ENCODE results near the gene INPP5B. TPM values are rescaled to one million over a fixed set of nuclear protein-coding genes. Genes with fewer than 3 reads are reported as not detected.

INPP5B gene
- total and polyA plus RNA-seq, 10 of the 15 experiments (the other 5 are each of a cell fraction or from before 2014, with no cell fraction given): 10.9 to 54.4 (median 26.9) TPM

DNA sequence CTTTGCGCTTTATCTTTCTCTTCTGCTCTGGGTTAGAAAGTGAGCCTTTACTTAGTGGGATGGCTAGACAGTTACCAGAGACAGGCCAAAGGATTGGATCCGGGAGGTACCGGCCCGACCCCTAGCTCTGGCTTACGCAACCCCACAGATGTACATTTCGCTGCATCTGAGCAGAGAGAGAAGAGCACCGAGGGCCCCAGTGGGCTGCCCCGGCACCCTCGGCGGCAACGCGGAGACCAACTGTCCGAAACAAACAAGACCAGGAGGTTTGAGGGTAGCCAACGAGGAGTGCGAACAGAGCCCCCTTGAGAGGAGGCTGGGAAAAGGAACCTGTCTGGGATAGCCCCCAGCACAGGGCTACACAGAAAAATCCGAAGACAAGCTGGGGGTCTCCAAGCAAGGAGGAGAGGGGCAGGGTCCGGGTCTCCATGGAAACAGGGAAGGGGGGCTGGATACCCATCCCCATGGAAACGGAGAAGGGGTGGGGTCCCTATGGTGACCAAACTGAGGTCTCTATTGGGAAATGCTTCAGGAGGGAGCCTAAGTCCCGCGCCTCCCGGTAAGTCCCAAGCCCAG is 87.8 kb downstream of the INPP5B start:
- peaks cover 34% of the 10 kb centered on the region for H3K79me2 ChIP-seq (ENCODE audit: control insufficient read depth, insufficient read depth, low read length)
- FAIRE-seq: peak; percentile 13
- peak overlapping the region; percentile 85 for H3K4me2 ChIP-seq (ENCODE audit: control insufficient read depth, insufficient read depth)
- ChIA-PET RAD21 (ENCODE audit: unreplicated experiment) (interaction anchor here (0.6 to 2.9 kb wide), 16 partner anchors 9 to 347 kb away, joined by 3 to 19 read pairs (median 4); partner anchors contain the start of genes C1orf122, SF3A3 and YRDC), SMC1A (ENCODE audit: uncharacterized antibody, unreplicated experiment) (interaction anchor here (0.6 to 2.7 kb wide), 13 partner anchors 8 to 168 kb away, joined by 3 to 9 read pairs (median 4); partner anchors contain the start of genes C1orf122, CDCA8 and YRDC), POLR2A (interaction anchor here (0.5 to 2.4 kb wide), 10 partner anchors 8 to 1129 kb away, joined by 3 to 17 read pairs (median 4); partner anchors contain the start of genes C1orf122 and YRDC), CTCF (interaction anchor here (0.6 to 2.7 kb wide), 36 partner anchors 8 to 380 kb away, joined by 3 to 23 read pairs (median 5); partner anchors contain the start of genes C1orf122, CDCA8, INPP5B and SF3A3)
- H2AFZ ChIP-seq (ENCODE audit: control insufficient read depth, low read depth, low read length): peak overlapping the region; percentile 85
- peaks cover 2 to 13% of the 10 kb centered on the region in 2 experiments; a peak in 3 of 4 replicates for H3K36me3 ChIP-seq (ENCODE audit: control insufficient read depth in 2 of 2, insufficient read depth in 2 of 2, low read length in 1 of 2)
- 3% methylated on average over 21 of the region's 21 CpGs for WGBS (ENCODE audit: insufficient coverage, insufficient replicate concordance, low lambda C conversion rate, missing lambda C conversion rate)
- no peak for DNase-seq (ENCODE audit: low read depth, low spot score)
- peak overlapping the region; percentile 88 for H3K27ac ChIP-seq (ENCODE audit: control insufficient read depth, insufficient read depth)
- H3K4me3 ChIP-seq: peak overlapping the region; percentile 96
- intact Hi-C loops (cut with micrococcal nuclease; ENCODE audit: unreplicated experiment): loop anchor here (1.0 to 2.0 kb wide), 2 partner anchors 48 to 166 kb away; partner anchors contain the start of gene CDCA8
- TF ChIP-seq, protein P1, sequence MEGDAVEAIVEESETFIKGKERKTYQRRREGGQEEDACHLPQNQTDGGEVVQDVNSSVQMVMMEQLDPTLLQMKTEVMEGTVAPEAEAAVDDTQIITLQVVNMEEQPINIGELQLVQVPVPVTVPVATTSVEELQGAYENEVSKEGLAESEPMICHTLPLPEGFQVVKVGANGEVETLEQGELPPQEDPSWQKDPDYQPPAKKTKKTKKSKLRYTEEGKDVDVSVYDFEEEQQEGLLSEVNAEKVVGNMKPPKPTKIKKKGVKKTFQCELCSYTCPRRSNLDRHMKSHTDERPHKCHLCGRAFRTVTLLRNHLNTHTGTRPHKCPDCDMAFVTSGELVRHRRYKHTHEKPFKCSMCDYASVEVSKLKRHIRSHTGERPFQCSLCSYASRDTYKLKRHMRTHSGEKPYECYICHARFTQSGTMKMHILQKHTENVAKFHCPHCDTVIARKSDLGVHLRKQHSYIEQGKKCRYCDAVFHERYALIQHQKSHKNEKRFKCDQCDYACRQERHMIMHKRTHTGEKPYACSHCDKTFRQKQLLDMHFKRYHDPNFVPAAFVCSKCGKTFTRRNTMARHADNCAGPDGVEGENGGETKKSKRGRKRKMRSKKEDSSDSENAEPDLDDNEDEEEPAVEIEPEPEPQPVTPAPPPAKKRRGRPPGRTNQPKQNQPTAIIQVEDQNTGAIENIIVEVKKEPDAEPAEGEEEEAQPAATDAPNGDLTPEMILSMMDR (IDR thresholded peaks at IDR 0.05 in 2 of 3, conservative IDR thresholded peaks at IDR 0.05 in 1 of 3; ENCODE audit: control insufficient read depth in 2 of 3, extremely low read depth in 1 of 3, insufficient read depth in 1 of 3, low read depth in 3 of 3, low read length in 3 of 3): 0 out of 6 replicates have a peak, but pooled peaks of 1 of the 3 experiments have one; percentile 5
- TF ChIP-seq IRF4 (IDR thresholded peaks at IDR 0.05; ENCODE audit: low read depth, low read length): peak; percentile 18; the same call in 1 of the 2 replicates
- no peak for TF ChIP-seq RAD51 (IDR thresholded peaks at IDR 0.05)
- 0 out of 4 replicates have a peak, but pooled peaks of 1 of the 2 experiments have one; percentile 4 for TF ChIP-seq CEBPB (IDR thresholded peaks at IDR 0.05; ENCODE audit: borderline replicate concordance in 1 of 2, low read depth in 2 of 2, low read length in 2 of 2)
- TF ChIP-seq ZNF207 (IDR thresholded peaks at IDR 0.05; ENCODE audit: borderline replicate concordance): peak; percentile 13; the same call in 1 of the 2 replicates
- TF ChIP-seq NFXL1 (IDR thresholded peaks at IDR 0.05; ENCODE audit: borderline replicate concordance): no peak
- peak; percentile 85 for TF ChIP-seq BMI1 (IDR thresholded peaks at IDR 0.05; ENCODE audit: borderline replicate concordance)
- TF ChIP-seq, protein P2, sequence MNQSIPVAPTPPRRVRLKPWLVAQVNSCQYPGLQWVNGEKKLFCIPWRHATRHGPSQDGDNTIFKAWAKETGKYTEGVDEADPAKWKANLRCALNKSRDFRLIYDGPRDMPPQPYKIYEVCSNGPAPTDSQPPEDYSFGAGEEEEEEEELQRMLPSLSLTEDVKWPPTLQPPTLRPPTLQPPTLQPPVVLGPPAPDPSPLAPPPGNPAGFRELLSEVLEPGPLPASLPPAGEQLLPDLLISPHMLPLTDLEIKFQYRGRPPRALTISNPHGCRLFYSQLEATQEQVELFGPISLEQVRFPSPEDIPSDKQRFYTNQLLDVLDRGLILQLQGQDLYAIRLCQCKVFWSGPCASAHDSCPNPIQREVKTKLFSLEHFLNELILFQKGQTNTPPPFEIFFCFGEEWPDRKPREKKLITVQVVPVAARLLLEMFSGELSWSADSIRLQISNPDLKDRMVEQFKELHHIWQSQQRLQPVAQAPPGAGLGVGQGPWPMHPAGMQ (IDR thresholded peaks at IDR 0.05; ENCODE audit: borderline replicate concordance): no peak
- no peaks in the 10 kb centered on the region for H3K27me3 ChIP-seq (replicated peaks in 1 of 2; ENCODE audit: control insufficient read depth in 2 of 2, insufficient read depth in 2 of 2, low read length in 1 of 2)
- ATAC-seq: peak; percentile 7
- peaks cover 14% of the 10 kb centered on the region for H3K4me1 ChIP-seq (ENCODE audit: control insufficient read depth, insufficient read depth, low read length)
- no peaks in the 10 kb centered on the region for H3K9me3 ChIP-seq (replicated peaks; ENCODE audit: control insufficient read depth, insufficient read depth, low read length)
- no peaks in the 10 kb centered on the region for H4K20me1 ChIP-seq (ENCODE audit: control insufficient read depth, insufficient read depth)
- BruUV-seq (replicated peaks): TSS peak; percentile 64
- peak overlapping the region; percentile 98 for H3K9ac ChIP-seq (ENCODE audit: control insufficient read depth, insufficient read depth, low read length)
- in situ Hi-C loops (cut with MboI): loop anchor here (5.0 kb wide), 1 partner anchor 167 kb away; the partner anchor contains the start of gene CDCA8
